Right renal cortex interstitium (tissue), 3 donors: ENCODE results near the gene PRUNE2. TPM values are rescaled to one million over a fixed set of nuclear protein-coding genes. Genes with fewer than 3 reads are reported as not detected.

Source experiments
- DNase-seq, 3 donors: peaks; one replicate each; pipeline ENCODE4 v3.0.0-alpha.2; 2013; ENCODE audit warnings: low read depth in 3 of 3, low spot score in 2 of 3
- polyA plus RNA-seq, 3 donors: library from polyadenylated mRNA; unstranded; fragments of 120-200 nt; gene quantifications; one replicate each; pipeline ENCODE4 v1.2.1, GENCODE V29; 2013; ENCODE audit not compliant: insufficient read length in 3 of 3

PRUNE2 gene
- polyA plus RNA-seq, 3 donors: 11.5 to 14.3 (median 12.7) TPM

DNA sequence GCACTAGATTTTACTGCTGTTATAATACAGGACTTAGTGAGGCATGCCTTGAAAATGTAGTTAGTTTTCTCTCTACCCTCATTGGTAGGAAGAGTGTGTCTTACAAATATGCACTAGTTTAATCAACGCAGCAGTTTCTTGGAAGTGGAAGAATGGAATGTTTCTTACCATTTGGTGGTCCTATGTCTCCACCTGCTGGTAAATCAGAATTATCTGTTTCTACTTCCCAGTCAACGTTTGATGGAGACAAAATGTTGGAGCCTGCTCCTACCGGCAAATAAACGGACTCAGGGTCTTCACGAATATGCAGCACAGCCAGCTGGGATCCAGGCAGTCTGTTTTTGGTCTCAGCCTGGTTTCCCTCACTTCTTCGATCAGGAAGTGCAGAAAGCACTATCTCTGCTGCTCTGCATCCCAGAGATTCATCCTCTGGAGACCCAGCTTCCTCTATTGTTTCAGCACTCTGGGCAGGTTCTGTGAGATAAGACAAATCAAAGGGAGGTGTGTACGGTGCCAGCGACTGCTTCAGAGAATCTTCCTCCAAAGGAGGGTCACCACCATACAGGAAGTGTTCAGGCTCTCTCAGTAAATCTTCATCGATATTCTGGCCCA lies 201.2 kb downstream of the PRUNE2 start:
- DNase-seq: peak; percentile 68 to 80 (median 71)

DNA sequence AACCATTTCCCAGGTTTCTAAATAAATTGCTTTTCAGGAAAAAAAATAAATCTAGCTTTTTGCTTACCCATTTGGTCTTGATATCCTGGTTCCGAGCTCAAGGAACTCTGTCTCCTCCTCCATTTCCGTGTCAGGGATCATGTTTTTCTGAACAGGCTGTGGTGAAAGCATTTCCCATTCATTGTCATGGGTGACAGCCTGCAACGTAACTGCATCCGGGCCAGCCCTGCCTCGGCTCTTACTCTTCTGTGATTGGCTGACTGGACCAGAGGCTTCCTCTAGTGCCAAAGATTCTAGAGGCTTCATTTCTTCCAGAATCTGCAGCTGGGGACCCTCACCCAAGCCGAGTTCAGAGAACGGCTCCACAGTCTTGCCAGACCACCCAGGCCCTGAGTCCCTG lies 202.6 kb downstream of the PRUNE2 start:
- no peak for DNase-seq

DNA sequence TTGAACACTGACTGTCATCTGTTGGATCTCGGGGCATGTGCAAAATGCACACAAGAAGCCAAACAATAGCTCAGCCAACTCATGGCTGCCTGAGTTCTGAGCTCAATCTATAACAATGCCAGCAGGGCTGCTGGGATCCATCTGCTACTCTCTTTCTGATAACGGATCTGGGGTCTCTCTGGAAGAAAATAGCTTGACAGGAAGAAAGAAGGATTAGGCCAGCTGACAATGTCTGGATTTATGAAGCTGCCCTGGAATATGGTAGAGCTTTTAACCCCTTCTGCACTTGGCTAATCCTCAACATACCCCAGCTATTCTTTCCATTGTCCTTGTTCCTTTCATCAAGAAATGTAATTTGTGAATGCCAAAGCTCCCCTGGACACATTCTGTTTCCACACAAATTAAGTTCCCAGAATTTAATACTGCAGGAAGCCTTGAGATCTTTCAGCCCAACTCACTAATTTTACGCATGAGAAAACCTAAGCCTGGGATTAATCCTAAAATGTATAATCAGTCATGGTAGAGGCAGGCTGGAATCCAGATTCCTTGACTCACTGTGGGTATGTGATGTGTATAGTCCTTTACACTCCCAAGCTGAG lies 204.4 kb downstream of the PRUNE2 start:
- DNase-seq: no peak

DNA sequence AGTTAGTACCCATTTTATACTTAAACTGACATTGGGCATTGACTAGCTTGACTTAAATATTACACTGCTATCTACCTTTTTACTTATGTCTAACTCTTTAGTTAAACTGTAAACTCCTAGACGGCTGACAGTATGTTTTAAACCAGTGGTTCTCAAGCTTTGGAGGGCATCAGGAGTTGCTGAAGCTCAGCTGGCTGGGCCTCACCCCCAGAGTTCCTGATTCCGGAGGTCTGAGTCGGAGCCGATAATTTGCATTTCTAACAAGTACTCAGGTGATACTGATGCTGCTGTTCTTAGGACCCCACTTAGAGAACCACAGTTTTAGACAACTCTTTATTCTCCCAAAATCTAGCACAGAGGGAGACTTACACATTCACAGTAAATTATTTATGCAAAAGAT lies 205.0 kb downstream of the PRUNE2 start:
- DNase-seq: no peak

DNA sequence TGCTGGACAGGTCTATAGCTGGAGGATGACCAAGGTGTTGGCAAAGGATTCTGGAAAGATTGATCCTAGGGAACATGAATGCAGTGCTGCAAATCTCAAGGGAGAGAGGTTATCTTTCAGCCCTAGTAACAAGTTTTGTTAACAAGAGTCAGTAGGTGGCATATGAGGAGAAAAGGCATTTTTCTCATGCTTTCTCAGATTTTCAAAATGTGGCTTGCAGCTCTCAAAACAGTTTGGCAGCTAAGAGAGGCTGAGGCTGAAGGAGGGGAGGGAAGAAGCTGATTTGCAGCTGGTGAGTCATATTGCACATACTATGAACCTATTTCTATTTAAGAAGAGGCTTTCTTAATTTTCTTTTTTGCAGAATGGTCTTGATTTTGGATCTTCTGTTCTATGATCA lies 205.9 kb downstream of the PRUNE2 start:
- no peak for DNase-seq

DNA sequence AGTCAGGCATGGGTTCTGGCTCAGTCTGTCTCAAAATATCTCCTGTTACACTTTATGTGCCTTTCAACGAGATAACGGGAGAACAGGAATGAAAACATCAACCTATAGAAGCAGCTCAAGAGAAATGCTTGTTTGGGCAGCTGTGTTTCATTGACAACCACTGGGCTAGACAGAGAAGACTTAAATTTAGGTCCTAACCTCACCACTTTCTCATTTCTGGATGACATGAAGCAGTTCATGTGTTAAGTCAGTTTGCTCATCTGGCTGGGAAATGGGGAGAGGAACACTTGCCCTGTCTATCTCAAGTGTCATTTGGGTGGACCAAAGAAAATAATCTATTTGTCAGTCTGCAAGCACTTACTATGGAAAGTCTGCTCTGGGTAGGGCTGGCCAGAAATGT lies 208.4 kb downstream of the PRUNE2 start:
- no peak for DNase-seq

DNA sequence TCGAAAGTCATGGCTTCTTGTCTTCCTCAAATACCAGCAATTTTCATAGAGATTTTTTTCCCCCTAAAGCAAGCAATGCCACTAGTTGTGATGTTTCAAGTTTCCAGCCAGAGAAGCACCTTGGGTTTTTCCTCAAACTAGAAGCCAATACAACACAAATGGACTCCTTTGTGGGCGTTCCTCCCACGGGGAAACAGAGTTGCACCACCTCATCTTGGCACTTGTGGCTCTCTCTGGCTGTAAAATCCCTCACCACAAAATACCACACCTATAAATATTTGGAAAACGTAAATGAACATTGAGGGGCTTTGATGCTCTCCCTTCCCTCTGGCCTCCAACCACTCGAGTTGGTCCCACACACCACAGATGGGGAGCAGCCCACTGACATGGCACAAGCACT lies 208.8 kb downstream of the PRUNE2 start:
- DNase-seq: no peak

DNA sequence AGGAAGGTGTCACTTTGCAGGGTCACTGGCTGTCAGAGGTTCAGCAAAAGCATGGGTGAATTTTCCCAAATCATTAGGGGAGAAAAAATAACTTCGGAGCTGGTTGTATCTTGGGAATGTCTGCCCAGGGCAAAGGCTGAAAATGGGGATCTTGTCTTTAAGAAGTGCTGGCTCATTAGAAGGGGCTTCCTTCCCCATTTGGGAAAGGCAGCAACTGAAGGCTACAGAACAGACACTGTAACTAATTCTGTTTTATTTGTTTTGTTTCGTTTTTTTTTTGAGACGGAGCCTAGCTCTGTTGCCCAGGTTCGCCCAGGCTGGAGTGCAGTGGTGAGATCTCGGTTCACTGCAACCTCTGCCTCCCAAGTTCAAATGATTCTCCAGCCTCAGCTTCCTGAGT lies 212.0 kb downstream of the PRUNE2 start:
- DNase-seq: no peak

DNA sequence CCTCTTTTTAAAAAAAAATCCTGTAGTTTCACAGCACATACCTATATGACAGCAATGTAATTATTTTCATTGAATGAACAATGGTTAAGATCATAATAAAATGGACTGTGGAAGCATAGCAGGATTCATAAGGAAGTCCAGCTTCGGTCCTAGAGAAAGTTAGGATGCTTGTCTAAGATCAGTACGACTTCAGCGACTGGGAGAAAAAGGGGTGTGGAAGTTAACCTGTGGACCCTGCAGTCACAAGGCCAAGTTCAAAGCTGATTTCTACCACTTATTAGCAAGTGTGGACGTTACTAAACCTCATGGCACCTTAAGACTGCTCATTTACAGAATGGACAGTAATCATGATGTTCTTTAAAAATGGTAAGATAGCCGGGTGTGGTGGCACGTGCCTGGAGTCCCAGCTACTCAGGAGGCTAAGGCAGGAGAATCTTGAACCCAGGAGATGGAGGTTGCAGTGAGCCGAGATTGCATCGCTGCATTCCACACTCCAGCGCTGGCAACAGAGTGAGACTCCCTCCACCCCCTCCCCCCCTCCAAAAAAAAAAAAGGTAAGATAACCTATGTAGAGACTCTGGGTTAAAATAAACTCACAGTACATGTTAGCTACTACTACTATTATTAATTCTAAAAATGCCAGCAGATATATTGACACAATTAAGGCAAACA lies 213.3 kb downstream of the PRUNE2 start:
- no peak for DNase-seq

DNA sequence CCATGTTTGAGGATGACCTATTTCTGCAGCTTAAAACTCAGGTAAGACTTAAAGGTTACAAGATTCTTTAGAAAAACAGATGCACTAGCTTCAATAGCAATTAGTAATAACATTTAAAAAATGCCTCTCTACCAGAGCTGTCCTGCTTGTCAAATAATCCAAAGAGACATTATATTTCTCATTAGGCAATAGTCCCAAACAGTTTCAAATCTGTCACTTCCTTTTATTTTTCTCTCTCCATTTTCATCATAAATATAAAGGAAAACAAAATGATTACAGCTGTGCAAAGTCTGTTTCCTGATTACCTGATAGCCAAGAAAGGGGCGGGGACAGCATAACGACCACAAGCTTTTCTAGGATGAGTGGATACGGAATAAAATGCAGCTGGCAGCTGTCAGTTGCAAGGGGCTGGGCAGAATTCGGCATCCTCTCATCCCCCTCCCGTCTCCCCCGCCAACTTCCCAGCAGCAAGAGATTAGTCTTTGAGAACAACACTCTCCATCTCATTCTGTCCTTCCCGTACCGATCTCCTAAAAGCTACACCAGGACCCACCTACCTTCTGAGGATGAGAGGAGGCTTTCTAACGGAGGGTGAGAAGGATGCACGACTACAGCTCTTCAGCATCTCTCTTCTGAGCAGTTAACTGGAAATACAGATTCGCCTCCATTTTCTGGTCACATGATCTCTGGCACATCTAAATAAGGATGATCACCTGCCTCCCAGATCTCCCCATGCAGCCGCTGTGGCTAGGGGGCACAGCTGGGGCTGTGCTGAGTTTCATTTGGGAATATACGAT lies 214.2 kb downstream of the PRUNE2 start:
- no peak for DNase-seq

DNA sequence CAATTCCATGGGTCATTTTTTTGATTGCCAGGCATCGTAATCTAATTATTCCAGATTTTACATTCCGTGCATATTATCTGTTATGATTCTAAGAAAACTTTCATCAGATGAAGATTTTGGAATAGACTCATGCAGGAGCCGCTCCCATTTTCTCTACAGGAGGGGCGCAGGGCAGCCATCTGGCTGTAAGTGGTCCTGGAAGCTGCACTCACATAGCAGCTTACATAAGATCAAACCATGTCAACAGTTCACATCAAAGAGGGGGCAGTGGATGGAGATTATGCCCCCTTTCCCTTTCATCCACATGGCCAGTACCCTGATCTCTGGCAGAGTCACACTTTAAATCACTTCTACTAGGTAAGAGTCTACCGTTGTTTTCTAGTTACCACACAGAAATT lies 214.9 kb downstream of the PRUNE2 start:
- DNase-seq: no peak

DNA sequence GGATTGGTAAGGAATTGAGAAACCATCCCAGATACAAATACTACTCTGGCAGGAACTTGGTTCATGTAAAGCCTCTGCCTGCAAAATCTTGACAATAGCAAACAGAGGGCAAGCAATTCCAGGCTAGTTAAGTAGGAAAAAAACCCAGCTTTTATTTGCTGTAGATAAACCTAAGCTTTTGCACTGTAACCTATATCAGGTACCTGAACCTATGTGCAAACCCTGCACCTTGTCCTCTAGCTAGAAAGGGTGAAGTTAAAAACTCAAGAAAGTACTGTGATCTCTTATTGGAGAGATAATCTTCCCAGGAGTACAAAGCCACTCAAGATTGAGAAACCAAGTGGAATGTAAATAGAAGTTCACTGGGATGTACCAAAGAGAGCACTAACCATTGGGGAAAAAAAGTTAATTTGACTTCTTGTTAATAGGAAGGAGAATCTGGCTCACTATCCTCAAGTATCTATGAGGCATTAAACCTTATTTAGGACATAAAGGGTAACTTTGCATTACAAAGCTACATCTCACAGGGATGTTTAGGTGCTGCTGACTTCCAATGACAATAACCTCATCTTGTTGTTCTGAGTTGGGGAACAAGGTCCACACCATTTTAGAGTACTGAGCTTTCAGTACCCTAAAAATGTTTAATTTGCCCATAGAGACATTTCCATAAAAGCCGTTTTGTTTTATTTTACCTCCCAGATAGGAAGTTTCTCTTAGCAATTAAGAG lies 215.5 kb downstream of the PRUNE2 start:
- no peak for DNase-seq

DNA sequence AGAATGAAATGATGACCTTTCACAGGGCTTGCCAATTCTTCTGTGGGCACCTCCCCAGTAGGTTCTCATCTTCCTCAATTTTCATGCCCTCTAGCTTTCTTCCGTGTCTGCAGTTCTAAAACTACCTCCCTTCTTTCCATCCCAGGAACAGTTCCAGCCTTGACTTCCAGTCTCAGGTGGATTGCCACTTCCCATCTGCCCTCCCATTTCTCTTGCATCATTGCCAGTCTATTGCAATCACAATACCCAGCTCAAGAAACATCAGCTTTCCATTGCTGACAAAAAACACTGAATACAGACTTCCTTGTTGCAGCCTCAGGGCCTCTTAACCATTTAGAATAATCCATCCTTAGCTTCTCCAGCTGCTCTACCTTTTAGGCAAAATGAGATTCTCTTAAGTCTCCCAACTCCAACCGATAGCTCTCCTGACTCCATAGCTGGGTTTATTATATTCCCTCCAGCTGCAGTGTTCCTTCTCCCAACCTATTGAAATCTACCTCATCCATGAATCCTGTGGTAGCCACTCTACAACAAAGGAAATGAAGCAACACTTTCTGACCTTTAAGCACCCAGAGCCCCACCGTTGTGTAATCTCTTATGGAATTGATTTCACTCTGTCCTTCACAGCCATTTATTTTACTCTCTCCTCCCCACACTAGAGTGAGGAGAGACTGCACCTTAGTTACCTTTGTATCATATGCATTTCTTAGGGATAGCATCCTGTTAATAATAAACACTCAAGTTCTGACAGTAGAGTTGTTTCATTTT lies 217.3 kb downstream of the PRUNE2 start:
- no peak for DNase-seq

DNA sequence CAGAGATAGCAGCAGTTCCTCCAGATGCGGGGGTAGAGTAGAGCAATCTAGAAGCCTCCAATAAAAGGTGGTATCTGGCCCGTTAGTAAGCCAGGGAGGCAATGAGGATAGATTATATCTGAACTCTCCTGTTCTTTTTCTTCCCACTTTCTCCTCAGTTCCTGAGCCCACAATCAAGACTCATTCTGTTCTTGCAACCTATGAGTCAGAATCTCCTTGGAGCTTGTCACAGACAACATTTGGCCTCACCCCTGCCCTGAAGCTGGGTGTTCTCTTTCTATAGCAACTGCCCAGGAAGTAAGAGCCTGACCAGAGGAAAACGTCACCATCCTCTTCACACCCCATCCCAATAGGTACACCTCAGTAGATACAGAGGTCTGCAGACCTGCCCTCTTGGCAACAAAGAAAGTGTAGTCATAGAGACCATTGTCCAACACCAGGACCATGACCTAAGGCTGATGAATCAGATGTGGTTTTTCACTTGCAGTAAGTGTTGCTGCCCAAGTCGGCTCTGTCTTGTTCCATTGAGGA lies 218.0 kb downstream of the PRUNE2 start:
- no peak for DNase-seq

DNA sequence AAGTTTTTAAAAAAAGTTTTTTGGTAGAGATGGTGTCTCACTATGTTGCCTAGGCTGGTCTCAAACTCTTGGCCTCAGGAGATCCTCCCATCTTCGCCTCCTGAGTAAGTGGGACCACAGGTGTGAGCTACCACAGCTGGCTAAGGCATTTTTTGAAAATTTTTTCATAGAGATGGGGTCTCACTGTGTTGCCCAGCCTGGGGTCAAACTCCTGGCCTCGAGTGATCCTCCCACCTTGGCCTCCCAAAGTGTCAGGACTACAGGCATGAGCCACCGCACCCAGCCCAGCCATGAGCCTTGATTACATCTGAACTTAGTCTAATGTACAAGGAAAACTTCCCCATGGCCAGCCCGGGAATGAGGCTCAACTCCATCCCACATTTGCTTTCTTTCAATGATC lies 219.2 kb downstream of the PRUNE2 start:
- DNase-seq: no peak

DNA sequence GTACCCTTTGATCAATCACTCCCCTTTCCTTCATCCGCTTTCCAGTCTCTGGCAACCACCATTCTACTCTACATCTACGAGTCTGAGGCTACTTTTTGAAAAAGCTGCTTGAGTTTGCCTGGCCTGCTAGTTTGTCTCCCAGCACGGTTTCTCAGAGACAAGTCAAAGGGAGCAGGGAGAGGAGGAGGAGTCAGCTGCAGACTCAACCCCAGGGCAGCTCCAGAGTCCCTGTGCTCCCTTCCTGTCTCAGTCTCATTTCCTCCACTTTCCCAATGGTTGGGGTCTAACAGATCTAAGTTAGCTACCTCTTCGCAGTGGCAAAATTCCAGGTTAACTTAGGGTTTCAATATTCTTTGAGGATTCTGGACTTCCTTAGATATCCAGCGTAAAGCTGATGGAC lies 221.7 kb downstream of the PRUNE2 start:
- no peak for DNase-seq

DNA sequence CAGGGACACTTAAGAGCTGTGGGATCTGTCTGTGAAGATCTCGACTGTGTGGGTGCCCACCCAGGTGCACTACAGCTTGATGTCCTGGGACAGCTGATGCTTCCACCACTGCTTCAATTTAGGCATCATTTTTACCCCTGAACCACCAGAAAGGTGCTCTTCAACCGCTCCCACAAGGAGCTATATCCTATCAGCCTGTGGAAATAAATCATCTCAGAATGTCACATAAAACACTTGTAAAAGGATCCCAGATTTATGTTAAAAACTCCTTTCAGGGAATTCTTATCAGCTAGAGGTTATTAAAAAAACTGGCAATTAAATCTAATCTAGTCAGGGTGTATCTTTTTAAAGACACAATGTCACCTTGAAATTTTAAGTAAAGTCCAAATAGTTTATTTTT lies 224.4 kb downstream of the PRUNE2 start:
- no peak for DNase-seq

DNA sequence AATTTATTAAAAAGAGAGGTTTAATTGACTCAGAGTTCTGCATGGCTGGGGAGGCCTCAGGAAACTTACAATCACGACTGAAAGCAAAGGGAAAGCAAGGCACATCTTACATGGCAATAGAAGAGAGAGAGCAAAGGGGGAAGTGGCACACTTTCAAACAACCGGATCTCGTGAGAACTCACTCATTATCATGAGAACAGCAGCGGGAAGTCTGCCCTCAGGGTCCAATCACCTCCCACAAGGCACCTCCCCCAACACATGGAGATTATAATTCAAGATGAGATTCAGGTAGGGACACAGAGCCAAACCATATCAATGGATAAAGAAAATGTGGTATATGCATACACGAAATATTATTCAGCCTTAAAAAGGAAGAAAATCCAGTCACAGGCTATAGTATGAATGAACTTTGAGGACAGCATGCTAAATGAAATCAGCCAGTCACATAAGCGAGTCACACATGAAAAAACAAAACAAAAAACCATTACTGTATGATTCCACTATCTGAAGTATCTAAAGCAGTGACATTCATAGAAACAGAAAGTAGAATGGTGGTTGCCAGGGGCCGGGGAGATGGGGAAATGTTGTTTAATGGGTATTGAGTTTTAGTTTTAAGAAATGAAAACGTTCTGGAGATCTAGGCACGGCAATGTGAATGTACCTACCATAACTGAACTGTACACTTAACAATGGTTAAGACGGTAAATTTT lies 225.0 kb downstream of the PRUNE2 start:
- DNase-seq: no peak

DNA sequence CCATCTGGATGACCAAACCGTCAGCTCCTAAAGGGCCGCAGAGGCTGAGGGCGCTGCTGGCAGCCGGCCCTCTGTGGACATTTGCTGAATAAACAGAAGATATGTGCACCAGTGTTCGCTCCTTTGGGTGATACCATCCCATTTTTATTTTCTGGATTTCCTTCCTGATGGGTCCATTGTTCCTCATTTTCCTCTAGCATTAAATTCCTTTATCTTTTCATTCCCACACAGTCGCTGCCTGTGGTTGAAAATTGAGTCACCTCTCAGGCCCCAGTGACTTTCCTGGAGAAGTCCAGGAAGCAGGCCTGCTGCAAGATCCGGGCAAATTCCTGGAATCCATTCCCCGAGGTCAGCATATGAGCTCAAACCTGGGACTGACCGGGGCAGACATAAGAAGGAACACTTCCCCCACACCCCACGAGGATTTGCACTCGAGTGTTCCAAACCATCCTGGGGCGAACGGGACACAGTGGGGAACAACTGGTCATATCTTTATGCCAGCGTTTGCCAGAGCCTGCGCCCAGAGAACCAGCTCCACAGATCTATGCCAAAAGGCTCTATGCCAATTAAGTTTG lies 228.3 kb downstream of the PRUNE2 start:
- no peak for DNase-seq
